Right renal cortex interstitium (tissue), 3 donors: Measurements from ENCODE around the gene PPFIA1. TPM values are rescaled to one million over a fixed set of nuclear protein-coding genes. Genes with fewer than 3 reads are reported as not detected.

Source experiments
- DNase-seq, 3 donors: peaks; one replicate each; pipeline ENCODE4 v3.0.0-alpha.2; 2013; ENCODE audit warnings: low read depth in 3 of 3, low spot score in 2 of 3
- polyA plus RNA-seq, 3 donors: library from polyadenylated mRNA; unstranded; fragments of 120-200 nt; gene quantifications; one replicate each; pipeline ENCODE4 v1.2.1, GENCODE V29; 2013; ENCODE audit not compliant: insufficient read length in 3 of 3

PPFIA1 gene
- polyA plus RNA-seq, 3 donors, result 40.2 to 44.4 (median 42.1) TPM

DNA sequence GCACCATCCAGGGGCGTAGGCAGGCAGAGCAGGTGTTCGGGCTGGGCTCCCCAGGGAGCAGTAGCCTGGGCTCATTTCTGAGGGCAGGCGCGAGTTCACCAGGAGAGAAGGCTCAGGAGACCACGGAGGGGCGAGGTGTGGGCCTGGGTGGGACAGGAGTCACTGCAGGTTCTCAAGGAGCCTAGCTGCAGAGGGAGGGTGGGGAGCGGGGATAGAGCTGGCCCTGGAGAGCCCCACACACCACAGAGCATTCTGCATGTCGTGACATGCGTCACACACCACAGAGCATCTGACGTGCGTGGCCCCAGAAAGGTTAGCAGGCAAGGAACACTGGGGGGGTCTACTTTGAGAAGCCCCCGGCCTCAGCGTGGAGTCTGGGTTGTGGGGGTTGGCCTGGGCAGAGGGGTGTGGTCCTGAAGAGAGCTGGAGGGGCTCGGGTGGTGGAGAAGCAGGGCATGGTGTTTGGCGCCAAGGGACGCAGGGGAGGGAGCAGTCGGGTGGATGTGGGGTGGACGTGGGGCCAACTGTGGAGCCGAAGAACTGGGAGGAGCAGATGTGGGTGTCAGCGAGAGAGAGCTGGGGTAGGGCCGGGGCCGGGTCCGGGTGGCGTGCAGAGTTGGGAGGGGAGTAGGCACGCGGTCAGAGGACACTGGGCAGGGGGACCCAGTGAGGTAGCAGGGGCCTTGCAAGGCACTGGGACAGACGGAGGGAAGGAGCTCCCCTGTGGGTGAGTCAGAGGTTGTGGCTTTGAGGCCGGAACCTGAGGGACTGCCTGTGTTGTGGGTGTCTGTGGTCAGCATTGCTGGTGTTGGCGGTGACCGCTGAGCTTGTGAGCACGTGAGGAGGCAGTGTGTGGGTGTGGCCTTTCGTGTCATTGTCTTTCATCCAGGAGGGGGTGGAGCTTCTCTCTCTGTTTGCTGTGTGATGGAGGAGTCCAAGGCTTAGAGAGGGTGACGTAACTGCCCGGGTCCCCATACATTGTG lies 153.3 kb downstream of the PPFIA1 start:
- DNase-seq, result no peak

DNA sequence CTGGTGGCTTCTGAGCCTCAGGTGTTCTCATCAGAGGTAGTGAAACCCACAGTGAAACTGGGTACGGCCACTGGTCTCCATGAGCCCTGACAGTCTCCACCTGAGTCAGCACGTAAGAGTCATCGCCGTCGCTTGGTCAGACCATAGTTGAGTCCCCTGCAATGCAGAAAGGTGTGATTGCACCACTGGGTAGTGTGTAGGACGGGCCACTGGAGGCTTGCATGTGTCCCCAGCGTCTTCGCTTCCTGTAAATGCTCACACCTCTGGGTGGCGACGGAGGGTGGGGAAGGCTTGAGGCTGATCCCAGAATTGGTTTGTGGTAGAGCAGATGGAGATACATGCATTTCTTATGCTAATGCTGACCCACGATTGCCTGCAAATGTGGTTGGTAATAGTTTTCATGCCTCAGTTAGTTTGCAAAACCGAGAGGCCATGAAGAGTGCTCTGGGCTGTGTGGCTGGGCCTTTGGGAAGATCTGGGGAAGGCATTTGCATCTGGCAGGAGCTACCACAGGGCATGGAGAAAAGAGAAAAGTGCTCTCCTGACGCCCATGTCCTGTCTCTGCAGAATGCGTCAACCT lies 154.4 kb downstream of the PPFIA1 start:
- DNase-seq, result no peak

DNA sequence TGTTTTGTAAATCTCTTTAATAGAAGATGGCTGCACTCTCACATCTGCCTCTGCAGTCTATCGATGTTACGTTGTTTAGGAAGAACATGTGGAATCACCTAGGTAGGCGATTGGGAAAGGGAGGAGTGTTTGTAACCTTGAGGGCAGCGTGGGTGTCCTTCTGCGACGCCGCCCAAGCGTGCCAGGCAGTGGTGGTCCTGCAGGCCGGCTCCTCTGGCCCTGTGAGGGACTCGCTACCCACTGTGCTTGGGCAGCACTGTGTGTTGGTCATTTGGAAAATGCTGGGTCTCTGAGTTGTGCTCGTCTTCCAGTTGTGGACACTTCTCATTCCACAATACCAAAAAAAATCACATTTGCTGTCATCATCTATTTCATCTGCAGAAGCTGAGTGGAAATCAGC lies 156.9 kb downstream of the PPFIA1 start:
- DNase-seq, result no peak

- DNase-seq, result no peak
Observed at GRCh38 chr11:70428701-70429427, 158.4 kb downstream of the PPFIA1 start.

GRCh38 chr11:70429428-70429705 lies 158.9 kb downstream of the PPFIA1 start:
- no peak for DNase-seq

DNA sequence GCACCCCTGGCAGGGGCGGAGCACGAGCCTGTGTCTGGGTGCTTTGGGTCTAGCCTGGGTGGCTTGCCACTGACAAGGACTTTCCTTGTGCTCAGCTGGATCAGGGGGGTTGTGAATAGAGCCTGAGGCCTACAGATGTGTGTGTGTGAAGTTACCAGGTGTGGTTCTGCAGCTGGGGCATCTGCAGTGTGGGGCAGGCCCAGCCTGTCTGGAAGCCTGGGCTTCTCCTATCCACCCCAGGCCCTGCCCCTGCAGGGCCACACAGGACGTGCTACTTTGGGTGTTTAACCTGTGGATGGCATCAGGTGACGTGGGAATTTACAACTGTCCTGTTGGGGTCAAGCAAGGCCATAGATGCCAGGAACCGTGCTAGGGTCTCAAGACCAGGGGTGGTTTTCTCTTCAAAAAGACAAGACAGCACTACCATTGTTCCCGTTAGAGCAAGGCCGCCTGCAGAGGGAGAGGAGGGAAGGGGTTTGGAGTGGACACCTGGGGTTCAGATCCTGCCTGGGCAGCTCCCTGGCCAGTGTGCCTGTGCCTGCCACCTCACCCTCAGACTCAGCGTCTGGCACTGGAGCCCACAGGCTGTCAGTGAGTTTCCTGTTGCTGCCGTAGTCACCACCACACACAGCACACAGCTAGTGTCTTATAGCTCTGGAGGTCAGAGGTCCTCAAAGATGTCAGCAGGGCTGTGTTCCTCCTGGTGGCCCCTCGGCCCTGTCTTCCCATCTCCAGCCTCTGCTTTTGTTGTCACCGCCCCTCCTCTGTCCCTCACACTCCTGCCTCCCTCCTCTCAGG lies 159.4 kb downstream of the PPFIA1 start:
- no peak for DNase-seq

- no peak for DNase-seq
Observed at GRCh38 chr11:70430671-70431574, 160.4 kb downstream of the PPFIA1 start.

DNA sequence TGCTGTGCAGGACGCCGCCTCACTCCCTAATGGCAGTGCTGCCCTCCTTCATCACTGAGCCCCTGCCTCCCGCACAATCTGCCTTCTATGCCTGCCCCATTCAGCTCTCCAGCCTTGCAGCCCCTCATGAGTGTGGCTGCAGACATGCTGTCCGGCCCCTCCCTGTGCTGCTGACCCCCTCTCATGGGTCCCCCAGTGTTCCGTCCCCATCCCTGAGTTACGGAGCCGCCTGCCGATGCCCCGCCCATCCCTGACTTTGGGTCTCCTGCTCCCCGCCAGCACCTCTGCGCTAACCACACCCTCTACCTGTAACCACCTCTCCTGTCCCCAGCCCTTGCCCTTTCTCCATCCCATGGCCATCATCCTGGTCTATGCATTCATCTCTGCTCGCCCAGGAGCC lies 161.1 kb downstream of the PPFIA1 start:
- DNase-seq, result no peak

GRCh38 chr11:70432065-70432464 lies 161.6 kb downstream of the PPFIA1 start:
- no peak for DNase-seq

- no peak for DNase-seq
Observed at GRCh38 chr11:70432580-70432979, 162.1 kb downstream of the PPFIA1 start.

- DNase-seq, result no peak
Observed at GRCh38 chr11:70433038-70433437, 162.5 kb downstream of the PPFIA1 start.

DNA sequence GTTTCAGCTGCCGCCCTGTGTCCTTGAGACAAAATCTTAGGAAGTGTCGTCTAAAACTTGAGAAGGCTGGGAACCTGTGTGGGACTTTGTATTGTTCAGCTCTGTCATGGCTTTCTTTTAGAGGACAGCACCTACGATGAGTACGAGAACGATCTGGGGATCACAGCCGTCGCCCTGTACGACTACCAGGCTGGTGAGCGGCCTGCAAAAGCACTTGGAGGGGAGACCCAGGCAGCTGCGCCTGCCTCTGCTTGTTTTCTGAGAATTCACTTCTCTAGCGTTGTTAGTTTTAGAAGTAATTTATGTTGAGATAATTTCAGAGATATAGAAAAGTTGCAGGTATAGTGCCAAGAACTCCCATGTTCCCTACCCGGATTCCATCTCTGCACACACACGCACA lies 163.0 kb downstream of the PPFIA1 start:
- no peak for DNase-seq

Other genes starting within 250 kb of the PPFIA1 start
- 10 to 100 TPM; 12.5 to 14.7 (median 12.7) TPM for gene ANO1, start 192.4 kb upstream of the PPFIA1 start, polyA plus RNA-seq
- gene FADD, start 67.4 kb upstream of the PPFIA1 start, polyA plus RNA-seq, result 10 to 100 TPM; 16.3 to 18.3 (median 17.3) TPM
- 100 to 1,000 TPM; 136 to 145 (median 140) TPM for gene CTTN, start 127.8 kb downstream of the PPFIA1 start, polyA plus RNA-seq